IPS-NIHi7 (cell line): ENCODE results near the gene ANKRD33B.

Experiments used
- DNase-seq: peaks from one replicate; pipeline ENCODE4 v3.0.0; 2012; ENCODE audit warnings: mixed read lengths; ENCODE audit errors: extremely low spot score

ANKRD33B gene

DNA sequence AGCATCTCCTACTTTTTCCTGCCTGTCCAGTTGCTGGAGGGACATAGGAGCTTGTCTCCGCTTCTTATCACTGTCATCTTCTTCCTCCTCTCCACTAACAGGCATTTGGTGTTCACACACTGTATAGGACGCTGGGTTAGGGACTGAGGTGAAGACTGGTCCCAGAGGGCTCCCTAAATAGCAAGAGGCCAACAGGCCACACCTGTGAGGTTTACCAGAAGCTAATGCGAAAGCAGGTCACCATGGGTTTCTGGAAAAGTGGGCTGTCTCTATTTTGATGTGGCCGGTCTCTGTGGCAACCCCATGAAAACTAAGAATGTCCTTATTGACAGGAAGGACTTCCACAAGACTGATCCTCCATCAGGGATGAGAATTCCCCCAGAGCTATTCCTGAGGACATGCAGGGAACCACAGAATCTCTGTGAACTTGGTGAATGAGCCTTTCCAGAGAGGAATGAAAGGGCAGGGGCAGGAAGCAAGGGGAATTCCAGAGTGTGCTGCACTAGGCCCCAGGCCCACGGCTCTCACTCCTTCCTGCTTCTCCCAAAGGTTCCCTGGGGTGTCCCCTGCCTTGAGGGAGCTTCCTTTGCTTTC lies 135.5 kb downstream of the ANKRD33B start:
- no peak for DNase-seq

DNA sequence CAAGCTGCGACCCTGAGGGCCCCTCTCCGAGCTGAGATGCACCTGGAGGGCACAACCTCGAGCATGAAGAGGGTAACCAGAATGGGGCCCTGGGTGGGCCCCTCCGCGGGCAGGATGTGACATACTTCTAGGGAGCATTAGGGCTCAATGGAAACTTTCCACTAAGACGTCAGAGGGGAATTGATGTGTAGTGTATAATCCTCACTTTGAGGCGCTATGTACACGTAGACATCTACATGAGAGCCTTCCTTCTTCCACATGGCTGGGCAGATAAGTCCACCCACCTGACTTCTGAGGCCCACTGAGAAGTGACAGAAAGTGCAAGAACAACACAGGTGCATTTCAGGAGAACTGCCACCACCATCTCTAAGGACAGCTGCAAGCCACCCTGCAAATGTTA lies 136.1 kb downstream of the ANKRD33B start:
- DNase-seq: no peak

DNA sequence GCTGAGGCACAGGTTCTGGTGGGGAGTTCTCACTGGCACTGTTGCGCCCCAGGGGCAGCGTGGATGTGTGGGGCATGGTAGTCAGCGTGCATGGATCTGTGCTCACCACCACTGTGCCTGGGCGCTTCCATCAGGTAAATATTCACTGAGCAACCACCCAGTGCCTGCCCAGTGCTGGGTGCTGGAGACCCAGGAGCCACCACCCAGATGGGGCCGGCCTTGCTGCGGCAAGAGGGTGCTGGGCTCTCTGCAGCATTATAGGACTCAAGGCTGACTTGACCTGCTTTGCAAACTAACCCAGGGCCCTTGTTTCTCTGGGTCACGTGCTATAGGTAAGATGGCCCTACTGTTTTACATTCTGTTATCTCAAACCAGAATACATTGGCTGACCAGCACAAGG lies 136.6 kb downstream of the ANKRD33B start:
- DNase-seq: no peak

DNA sequence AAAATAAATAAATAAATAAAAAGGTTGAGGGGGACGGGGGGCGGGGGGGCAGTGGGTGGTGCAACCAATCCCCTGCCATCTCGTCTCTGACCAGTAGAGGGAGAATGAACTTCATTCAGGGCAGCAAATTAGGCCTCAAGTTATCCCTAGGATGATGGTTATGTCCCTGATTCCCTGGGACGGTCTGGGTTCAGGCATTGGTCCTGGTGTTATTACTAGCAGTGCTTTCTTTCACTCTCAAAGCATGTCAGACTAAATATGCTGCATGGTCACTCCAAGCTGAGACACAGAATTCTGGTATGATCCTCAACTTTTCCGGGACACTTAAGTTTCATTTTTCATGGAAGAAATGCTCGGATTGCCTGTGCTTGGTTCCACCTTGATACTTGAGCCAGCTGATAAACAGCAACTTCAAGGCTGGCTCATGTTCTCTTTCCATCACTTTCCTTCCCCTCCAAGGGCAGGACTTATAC lies 137.7 kb downstream of the ANKRD33B start:
- DNase-seq: peak; percentile 70

DNA sequence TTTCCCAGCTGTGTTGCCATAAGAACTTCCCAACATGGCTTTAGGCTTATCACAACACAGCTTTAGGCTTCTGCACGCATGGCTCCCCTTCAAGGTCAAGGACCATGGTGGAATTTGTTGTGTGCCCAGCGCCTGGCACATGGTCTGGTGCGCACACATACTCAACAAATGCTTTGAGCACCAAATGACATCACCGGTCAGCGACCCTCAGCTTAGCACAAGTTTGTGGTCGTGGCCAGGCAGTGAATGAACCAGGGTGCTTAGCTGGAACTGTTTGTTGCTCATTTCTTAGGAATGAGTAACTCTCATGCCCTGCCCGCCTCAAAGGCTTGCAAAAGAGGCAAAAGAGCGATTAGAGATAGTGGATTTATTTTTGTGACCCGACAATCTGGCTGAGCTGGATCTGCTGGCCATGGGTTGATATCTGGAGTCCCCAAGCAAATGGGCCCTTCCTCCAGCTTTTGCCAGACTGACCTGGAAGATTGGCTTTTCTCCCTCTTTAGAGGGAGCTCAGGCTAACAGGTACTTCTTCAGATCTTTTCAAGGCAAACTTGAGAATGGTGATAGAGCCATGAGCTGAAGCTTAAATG lies 138.3 kb downstream of the ANKRD33B start:
- DNase-seq: no peak

DNA sequence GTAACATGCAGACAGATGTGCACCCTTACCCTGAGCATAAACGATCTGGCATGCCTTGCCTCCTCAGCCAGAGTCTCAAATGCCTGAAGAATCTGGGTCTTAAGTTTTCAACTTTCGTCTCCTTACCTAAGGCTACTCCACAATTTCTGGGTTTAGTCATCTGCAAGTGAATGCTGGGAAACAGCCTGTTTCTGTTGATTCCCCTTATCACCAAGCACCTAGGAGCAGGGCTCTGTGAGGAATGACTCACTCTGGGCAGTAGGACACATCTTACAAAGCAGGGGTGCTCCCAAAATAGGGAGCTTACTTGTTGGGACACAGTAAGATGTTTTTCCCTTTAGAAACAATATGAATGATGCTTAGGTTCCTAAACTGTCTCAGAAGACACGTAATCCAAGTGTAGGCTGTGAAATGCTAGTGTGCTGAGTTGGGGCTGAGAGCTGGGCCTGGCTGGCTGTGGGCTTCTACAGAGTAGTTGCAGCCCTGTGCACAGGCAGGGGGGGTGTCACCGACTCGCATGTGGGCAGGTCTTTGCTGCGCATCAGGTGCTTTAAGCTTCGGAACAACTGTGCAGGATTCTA lies 139.1 kb downstream of the ANKRD33B start:
- DNase-seq: no peak

DNA sequence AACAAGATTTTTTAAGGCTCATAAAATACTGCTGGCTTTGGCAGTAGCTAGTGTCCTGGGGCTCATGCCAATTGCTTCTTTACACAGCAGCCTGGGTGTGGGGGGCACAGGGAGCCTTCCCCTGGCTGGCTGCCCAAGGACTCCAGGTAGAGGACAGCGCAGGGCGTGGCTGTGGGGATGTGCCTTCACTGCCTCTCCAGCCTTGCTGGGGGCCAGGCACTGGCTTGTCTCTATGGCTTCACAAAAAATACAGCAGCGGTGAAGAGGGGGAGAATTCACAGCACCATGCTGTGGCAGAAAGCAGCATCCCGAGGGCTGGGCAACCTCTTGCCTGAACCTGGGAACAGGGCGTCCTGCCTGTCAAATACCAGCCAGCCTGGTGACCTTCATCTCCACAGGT lies 139.8 kb downstream of the ANKRD33B start:
- no peak for DNase-seq

DNA sequence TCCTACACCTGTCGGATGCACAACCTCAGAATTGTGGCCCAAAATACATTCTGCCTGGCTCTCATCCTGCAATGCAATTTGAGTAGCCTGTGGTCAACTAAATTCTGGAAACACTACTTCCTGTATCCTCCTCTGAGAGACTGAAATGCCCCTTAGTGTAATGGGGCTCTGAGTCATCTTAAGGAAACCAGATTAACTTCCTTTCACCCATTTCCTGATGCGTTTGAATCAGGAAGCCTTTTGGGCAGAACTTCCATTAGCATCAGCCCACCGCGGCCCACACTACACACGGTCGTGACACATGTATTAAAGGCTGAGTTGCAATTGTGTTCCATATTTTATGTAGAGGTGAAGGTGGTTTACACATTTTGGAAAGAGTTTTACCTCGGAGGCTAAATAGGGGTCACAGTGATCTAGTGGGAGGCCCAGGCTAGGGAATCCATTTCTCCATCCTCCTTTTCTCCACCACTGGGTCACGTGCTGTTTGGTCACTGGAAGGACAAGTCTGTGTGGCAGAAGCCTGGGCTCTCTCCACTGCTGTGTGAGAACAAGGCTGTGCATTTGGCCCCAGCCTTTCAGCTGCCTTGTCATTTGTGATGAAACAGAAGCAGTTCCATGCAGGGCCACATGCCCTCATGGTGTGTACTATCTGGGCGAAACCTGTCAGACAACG lies 141.2 kb downstream of the ANKRD33B start:
- no peak for DNase-seq

DNA sequence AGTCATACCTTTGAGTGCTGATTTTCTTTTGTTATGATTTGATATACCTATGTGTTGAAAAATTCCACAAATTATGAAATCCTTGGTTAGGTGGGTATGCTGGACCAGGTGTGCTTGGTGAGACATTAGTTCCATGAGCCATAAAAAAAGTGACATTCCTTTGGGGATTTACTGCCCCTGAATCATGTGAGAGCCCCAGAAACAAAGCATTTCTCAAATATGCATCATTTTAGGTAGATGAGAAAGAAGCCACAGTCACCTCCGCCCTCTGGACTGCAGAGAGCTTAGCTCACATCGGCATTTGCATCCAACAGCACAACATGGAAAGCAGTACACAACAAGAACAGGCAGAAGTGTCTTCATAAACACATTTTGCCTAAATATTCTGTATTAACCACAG lies 141.9 kb downstream of the ANKRD33B start:
- DNase-seq: no peak

DNA sequence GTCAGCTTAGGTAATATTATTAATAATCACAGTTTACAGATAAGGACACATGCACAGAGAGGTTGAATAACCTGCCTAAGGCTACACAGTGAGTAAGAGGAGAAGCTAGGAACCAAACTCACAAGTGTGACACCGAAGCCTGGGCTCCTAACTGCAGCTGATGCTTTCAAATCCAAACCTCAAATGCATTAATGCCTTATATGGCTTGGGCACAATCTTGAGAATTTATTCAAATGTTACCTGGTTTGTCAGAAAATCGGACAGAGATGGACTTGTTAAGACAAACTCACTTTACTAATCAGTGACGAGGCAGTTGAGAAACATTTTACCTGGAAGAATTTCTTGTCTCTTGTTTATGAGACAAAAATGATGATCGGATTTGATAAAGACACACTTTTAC lies 142.5 kb downstream of the ANKRD33B start:
- no peak for DNase-seq
